Measurements from ENCODE around the gene NUDCD3. TPM values are rescaled to one million over a fixed set of nuclear protein-coding genes. Genes with fewer than 3 reads are reported as not detected.

NUDCD3 gene
- total RNA-seq, 1 donor from 2014 or later = 86.8 TPM

GRCh38 chr7:44517175-44517574, 26.7 kb upstream of the NUDCD3 start:
- Histone ChIP-seq H2AFZ (ENCODE audit: low read depth, low read length) (no peak overlapping the region), H3K36me3 (ENCODE audit: insufficient read depth, low read length) (no peaks in the 10 kb centered on the region), H3K27ac (ENCODE audit: low read depth, low read length) (no peak overlapping the region), H3K9me3 (ENCODE audit: insufficient read depth, low read depth, low read length) (no peaks in the 10 kb centered on the region), H3K27me3 (ENCODE audit: insufficient read depth, low read length) (peaks cover 9% of the 10 kb centered on the region), H3K4me1 (ENCODE audit: insufficient read depth, low read length) (no peaks in the 10 kb centered on the region), H3K79me2 (ENCODE audit: insufficient read depth, low read length) (no peaks in the 10 kb centered on the region), H3K4me3 (ENCODE audit: insufficient read depth, low read depth, low read length) (no peak overlapping the region), H4K20me1 (ENCODE audit: insufficient read depth, low read length) (no peaks in the 10 kb centered on the region), H3K4me2 (ENCODE audit: low read length) (no peak overlapping the region), H3K9ac (ENCODE audit: low read length) (no peak overlapping the region)
- FAIRE-seq (no peak), DNase-seq (ENCODE audit: low read depth) (no peak)
- Mint-ChIP-seq H3K4me3 (ENCODE audit: unreplicated experiment) (no peak overlapping the region), H3K9me3 (ENCODE audit: unreplicated experiment) (no peaks in the 10 kb centered on the region), H3K27ac (ENCODE audit: unreplicated experiment) (no peak overlapping the region), H3K36me3 (ENCODE audit: low read depth, unreplicated experiment) (no peaks in the 10 kb centered on the region), H3K4me1 (ENCODE audit: low read depth, unreplicated experiment) (no peaks in the 10 kb centered on the region), H3K27me3 (ENCODE audit: low read depth, unreplicated experiment) (peaks cover 27% of the 10 kb centered on the region)
- no peak for TF ChIP-seq EZH2 (IDR thresholded peaks at IDR 0.05; ENCODE audit: insufficient read depth, low read length)
- TF ChIP-seq CTCF (IDR thresholded peaks at IDR 0.05; ENCODE audit: insufficient read depth, low read depth, low read length) = no peak

GRCh38 chr7:44515590-44516268, 25.3 kb upstream of the NUDCD3 start:
- peaks cover 9% of the 10 kb centered on the region for H3K27me3 ChIP-seq (ENCODE audit: insufficient read depth, low read length)
- H3K4me1 Mint-ChIP-seq (ENCODE audit: low read depth, unreplicated experiment) = no peaks in the 10 kb centered on the region
- no peak overlapping the region for H3K9ac ChIP-seq (ENCODE audit: low read length)
- H2AFZ ChIP-seq (ENCODE audit: low read depth, low read length) = no peak overlapping the region
- H3K36me3 Mint-ChIP-seq (ENCODE audit: low read depth, unreplicated experiment) = no peaks in the 10 kb centered on the region
- no peaks in the 10 kb centered on the region for H3K9me3 ChIP-seq (ENCODE audit: insufficient read depth, low read depth, low read length)
- FAIRE-seq (no peak), DNase-seq (ENCODE audit: low read depth) (no peak)
- H3K27ac ChIP-seq (ENCODE audit: low read depth, low read length) = no peak overlapping the region
- no peak overlapping the region for H3K4me3 Mint-ChIP-seq (ENCODE audit: unreplicated experiment)
- H3K36me3 ChIP-seq (ENCODE audit: insufficient read depth, low read length) = no peaks in the 10 kb centered on the region
- no peak overlapping the region for H3K4me3 ChIP-seq (ENCODE audit: insufficient read depth, low read depth, low read length)
- no peaks in the 10 kb centered on the region for H3K9me3 Mint-ChIP-seq (ENCODE audit: unreplicated experiment)
- no peak overlapping the region for H3K4me2 ChIP-seq (ENCODE audit: low read length)
- H3K4me1 ChIP-seq (ENCODE audit: insufficient read depth, low read length) = no peaks in the 10 kb centered on the region
- TF ChIP-seq EZH2 (IDR thresholded peaks at IDR 0.05; ENCODE audit: insufficient read depth, low read length) (no peak), CTCF (IDR thresholded peaks at IDR 0.05; ENCODE audit: insufficient read depth, low read depth, low read length) (no peak)
- H4K20me1 ChIP-seq (ENCODE audit: insufficient read depth, low read length) = no peaks in the 10 kb centered on the region
- no peak overlapping the region for H3K27ac Mint-ChIP-seq (ENCODE audit: unreplicated experiment)
- H3K79me2 ChIP-seq (ENCODE audit: insufficient read depth, low read length) = no peaks in the 10 kb centered on the region
- H3K27me3 Mint-ChIP-seq (ENCODE audit: low read depth, unreplicated experiment) = peaks cover 14% of the 10 kb centered on the region

GRCh38 chr7:44512736-44513135, 22.3 kb upstream of the NUDCD3 start:
- H3K4me1 ChIP-seq (ENCODE audit: insufficient read depth, low read length) = no peaks in the 10 kb centered on the region
- no peak overlapping the region for H3K4me2 ChIP-seq (ENCODE audit: low read length)
- no peak overlapping the region for H3K27ac Mint-ChIP-seq (ENCODE audit: unreplicated experiment)
- H3K4me3 Mint-ChIP-seq (ENCODE audit: unreplicated experiment) = no peak overlapping the region
- no peaks in the 10 kb centered on the region for H3K9me3 ChIP-seq (ENCODE audit: insufficient read depth, low read depth, low read length)
- FAIRE-seq (no peak), DNase-seq (ENCODE audit: low read depth) (no peak)
- H3K36me3 ChIP-seq (ENCODE audit: insufficient read depth, low read length) = no peaks in the 10 kb centered on the region
- no peaks in the 10 kb centered on the region for H4K20me1 ChIP-seq (ENCODE audit: insufficient read depth, low read length)
- no peaks in the 10 kb centered on the region for H3K36me3 Mint-ChIP-seq (ENCODE audit: low read depth, unreplicated experiment)
- no peak overlapping the region for H2AFZ ChIP-seq (ENCODE audit: low read depth, low read length)
- no peak overlapping the region for H3K4me3 ChIP-seq (ENCODE audit: insufficient read depth, low read depth, low read length)
- no peaks in the 10 kb centered on the region for H3K4me1 Mint-ChIP-seq (ENCODE audit: low read depth, unreplicated experiment)
- TF ChIP-seq CTCF (IDR thresholded peaks at IDR 0.05; ENCODE audit: insufficient read depth, low read depth, low read length) (no peak), EZH2 (IDR thresholded peaks at IDR 0.05; ENCODE audit: insufficient read depth, low read length) (no peak)
- no peak overlapping the region for H3K27ac ChIP-seq (ENCODE audit: low read depth, low read length)
- H3K27me3 ChIP-seq (ENCODE audit: insufficient read depth, low read length) = peaks cover 5% of the 10 kb centered on the region
- H3K9me3 Mint-ChIP-seq (ENCODE audit: unreplicated experiment) = peaks cover 4% of the 10 kb centered on the region
- H3K9ac ChIP-seq (ENCODE audit: low read length) = no peak overlapping the region
- peaks cover 2% of the 10 kb centered on the region for H3K27me3 Mint-ChIP-seq (ENCODE audit: low read depth, unreplicated experiment)
- no peaks in the 10 kb centered on the region for H3K79me2 ChIP-seq (ENCODE audit: insufficient read depth, low read length)
